NK-92 (cell line): ENCODE measurements around the gene ACTL8.

Experiments used
- DNase-seq: peaks from one replicate; lab custom pipeline; 2025; ENCODE audit not compliant: unreplicated experiment; lab: John Stamatoyannopoulos, UW

ACTL8 gene

DNA sequence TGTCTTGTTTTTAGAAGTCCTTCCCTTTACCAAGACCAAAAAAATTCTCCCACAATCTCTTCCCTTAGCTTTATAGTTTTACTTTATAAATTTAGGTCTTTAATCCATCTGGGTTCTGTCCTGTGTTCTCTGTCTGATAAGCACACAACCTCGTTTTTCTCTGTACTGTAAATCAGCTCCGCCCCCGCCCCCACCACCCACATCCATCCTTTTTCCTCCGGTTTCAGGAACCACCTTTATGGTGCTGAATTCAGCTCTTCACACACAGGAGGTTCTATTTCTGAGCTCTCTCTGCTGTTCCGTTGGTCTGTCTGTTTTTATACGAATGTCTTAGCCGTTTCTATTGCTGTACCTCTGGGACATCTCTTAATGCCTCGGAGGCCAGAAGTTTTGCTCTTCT lies 44.5 kb downstream of the ACTL8 start:
- no peak for DNase-seq

DNA sequence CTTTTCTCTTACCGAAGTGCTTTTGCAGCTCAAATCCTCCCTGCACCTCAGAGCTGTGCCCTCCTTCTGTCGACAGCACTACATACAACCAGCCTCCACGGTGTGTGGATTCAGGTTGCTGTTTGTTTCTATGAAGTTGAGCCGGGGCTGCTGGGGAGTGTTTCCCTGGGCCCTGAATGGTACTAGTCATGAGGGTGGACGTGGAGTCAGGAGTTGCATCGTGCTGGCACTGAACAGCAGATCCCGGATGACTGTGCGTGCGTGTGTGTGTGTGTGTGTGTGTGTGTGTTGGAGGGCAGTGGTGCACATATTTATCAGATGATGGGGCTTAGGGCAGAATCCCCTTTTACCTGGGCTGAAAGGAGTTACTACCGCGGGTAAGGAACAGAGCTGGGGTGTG lies 47.0 kb downstream of the ACTL8 start:
- DNase-seq, result no peak

DNA sequence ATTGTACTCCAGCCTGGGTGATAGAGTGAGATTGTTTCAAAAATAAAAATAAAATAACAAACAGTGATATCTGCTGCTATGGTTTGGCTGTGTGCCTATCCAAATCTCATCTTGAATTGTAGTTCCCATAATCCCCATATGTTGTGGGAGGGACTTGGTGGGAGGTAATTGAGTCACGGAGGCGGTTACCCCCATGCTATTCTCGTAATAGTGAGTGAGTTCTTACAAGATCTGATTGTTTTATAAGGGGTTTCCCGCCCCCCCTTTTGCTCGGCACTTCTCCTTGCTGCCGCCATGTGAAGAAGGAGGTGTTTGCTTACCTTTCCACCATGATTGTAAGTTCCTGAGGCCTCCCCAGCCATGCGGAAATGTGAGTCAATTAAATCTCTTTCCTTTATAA lies 47.8 kb downstream of the ACTL8 start:
- no peak for DNase-seq

DNA sequence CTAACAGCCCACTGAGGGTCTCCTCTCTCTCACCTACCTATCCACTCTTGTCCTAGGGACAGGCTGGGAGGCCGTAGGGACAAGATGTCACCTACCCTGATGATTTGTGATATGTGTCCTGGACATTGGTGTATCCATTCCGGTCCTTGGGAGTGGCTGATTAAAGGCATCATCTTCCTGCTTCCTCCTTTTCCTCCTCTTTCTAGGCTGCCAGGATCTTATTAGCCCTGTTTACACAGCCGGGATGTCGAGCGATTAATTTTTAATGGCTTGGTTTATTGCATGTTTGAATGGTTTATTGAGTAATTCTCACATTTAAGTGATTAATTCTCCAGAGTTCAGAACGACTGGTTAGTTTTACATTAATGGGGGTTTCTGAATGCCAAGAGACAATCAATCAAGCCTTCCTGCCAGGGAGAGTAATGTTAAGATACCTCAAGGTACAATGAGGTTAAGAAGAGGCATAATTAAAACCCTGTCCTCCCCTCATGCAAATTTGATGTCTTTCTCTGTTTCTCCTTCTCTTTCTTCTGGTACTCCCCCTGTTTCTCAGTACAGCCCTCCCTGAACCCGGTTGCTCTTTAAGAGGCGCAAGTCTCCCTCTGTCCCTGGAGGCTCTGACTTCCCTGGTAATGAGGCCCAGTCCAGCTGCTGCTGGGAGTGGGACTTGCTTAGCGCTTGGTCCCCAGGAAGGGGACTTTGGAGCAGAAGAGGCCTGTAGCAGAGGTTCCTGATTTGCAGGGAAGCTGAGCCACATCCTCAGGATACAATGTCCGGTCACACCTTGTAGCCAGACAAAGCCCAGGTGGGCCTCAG lies 50.9 kb downstream of the ACTL8 start:
- no peak for DNase-seq

DNA sequence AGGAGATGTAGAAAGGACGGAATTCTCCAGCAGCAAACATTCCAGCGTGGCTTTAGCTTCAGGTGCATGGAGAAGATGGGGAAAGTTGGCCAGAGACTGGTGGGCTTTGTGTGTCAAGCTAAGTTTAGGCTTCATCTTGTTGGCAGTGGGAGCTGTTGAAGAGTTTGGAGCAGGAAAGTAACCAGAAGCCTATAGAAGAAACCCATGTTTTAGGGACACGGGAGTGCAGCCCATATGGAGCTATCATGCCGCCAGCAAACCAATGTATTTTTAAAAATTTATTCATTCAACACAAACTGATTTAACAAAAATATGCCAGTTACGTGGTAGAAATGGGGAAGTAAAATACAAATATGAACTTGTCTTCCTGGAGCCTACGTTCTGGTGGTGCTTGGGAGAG lies 53.7 kb downstream of the ACTL8 start:
- no peak for DNase-seq

DNA sequence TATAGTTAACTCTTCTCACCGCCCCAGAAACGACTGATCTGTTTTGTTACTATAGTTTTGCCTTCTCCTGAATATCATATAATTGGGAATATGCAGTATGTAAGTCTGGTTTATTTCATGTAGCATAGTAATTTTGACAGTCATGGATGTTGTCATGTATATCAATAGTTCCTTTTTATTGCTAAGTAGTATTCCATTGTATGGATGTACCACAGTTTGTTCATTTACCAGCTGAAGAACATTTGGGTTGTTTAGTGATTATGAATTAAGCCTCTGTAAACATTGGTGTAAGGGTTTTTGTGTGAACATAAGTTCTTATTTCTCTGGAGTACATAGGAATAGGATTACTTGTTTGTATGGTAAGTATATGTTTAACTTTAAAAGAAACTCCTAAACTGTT lies 55.5 kb downstream of the ACTL8 start:
- DNase-seq, result no peak

DNA sequence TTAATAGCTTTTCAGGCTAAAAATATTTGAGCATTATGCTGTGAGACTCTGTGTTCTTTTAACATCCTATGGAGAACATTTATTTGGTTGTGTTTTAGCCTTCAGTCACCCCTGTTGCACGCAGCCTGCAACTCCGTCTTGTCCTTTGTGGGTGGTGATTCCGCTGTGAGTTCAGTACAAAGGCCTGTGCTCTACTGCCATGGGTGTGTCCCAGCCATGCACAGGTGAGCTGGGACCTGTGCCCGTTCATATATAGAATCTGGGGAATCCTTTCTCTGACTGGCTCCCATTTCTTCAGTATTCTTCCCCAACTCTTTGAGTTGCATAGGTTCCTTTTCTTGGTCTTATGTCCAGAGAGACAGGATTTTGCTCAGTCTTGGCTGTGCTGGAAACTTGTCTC lies 61.4 kb downstream of the ACTL8 start:
- DNase-seq, result no peak

DNA sequence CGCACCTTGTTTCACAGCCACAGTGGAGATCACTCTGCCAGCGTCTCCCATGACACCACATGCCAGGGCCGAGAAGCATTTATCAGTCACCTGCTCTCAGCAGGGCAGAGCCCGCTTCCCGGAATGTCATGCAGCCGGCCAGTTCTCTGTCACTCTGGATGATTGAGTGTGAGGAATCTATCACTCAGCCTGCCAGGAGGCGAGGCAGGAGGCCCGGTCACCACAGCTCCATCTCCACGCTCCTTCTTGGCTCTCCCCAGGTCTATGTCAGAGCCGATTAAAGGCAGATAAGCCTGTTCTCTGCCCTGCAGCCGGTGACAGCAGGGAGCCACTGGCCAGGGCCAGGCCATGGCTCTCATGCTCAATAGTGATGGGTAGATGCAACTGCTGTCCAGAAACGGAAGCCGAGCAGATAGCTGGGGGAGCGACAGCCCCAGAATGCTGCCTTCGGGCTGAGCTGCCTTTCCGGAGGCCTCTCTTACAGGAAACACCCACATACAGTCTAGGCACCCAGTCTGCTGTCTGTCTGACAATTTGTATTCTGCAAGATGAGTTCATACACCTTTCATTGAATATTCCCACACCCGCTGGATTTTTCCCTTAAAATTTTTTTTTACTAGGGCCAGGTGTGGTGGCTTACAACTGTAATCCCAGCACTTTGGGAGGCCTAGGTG lies 64.1 kb downstream of the ACTL8 start:
- no peak for DNase-seq

DNA sequence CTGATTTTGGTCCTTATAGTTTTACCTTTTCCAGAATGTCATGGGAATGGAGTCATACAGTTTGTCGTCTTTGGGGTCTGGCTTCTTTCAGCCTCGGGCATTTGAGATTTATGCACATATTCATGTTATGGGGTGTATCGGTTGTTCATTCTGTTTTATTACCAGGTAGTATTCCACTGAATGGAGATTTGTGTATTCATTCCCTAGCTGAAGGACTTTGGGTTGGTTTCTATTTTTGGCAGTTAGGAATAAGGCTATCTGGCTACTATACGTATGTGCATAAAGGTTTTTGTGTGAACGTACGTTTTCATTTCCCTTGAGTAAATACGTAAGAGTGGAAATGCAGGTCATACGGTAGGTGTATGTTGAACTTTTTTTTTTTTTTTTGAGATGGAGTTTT lies 65.1 kb downstream of the ACTL8 start:
- DNase-seq, result no peak

DNA sequence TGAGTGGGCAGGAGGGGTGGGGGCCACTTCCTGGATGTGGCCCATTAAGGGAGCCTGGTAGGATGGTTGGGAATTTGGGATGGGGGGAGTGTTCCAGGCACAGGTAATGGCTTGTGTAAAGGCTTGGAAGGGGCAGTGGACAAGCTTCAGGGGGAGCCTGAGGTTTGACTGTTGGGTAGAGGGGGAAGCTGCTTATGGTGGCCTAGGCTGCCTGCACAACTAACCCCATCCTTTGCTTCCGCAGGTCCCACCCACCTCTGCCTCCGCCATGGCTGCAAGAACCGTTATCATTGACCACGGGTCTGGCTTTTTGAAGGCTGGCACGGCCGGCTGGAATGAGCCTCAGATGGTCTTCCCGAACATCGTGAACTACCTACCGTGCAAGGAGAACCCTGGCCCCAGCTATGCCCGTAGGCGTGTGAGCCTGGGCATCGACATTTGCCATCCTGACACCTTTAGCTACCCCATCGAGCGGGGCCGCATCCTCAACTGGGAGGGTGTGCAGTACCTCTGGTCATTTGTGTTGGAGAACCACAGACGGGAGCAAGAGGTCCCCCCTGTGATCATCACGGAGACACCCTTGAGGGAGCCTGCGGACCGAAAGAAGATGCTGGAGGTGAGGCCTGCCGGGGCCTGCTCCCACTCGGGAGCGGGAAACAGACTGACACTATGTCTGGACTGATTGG lies 67.8 kb downstream of the ACTL8 start:
- DNase-seq, result no peak

DNA sequence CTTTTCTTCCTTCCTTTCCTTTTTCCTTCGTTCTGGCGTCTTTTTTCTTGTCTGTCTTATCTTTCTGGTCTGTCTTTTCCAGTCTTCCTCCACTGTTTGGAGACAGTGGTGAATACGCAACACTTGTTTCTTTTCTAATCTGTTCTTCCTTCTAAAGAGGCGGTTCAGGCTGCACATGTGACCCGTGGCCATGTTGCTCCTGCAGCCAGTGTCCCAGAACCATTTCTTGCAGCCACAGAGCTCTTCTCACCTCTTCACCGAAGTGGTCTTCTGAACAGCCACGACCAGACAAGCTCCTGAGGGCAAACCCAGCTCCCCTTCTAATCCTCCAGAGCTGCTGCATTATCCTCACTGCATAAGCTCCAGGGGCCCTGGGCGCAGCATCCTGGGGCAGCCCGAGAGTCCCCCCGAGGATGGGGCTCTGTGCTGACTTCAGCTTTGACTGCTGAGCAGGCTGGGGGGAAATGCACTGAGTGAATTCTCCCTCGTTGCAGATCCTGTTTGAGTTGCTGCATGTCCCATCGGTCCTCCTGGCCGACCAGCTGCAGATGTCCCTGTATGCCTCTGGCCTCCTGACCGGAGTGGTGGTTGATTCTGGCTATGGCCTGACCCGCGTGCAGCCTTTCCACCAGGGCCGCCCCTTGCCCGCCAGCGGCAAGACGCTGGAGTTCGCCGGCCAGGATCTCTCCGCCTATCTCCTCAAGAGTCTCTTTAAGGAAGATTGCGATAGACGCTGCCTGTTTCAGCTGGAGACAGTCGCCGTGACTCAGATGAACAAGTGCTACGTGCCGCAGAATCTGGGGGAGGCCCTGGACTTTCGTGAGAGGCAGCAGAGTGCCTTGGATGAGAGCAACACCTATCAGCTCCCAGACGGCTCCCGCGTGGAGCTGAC lies 70.4 kb downstream of the ACTL8 start:
- DNase-seq, result no peak

DNA sequence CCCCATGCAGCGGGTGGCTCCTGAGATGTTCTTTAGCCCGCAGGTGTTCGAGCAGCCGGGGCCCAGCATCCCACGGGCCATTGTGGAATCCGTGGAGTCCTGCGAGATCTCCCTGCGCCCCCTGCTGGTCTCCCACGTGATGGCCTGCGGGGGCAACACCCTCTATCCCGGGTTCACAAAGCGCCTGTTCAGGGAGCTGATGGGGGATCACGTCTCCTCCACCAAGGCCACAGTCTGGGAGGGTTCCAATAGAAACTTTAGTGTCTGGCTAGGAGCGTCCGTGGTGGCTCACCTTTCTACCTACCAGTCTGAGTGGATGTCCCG lies 71.0 kb downstream of the ACTL8 start:
- DNase-seq, result no peak

DNA sequence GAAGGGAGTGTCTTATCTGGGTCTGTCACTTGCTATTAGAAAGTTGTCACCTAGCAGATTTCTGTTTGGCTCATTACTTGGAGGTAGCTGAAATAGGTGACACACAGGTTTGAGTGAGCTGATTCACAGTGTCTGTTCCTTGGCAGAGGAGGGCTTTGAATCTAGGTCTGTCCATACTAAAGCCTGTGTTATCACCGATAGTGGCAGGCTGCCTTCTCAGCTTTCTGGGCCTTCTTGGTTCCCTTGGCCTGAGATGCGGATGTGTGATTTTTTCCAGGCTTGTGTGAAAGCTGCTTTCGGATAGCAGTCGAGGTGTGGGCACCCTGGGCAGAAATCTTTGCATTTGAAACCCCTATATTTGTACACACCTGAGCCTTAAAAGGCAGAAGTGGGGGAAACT lies 73.9 kb downstream of the ACTL8 start:
- DNase-seq, result no peak

DNA sequence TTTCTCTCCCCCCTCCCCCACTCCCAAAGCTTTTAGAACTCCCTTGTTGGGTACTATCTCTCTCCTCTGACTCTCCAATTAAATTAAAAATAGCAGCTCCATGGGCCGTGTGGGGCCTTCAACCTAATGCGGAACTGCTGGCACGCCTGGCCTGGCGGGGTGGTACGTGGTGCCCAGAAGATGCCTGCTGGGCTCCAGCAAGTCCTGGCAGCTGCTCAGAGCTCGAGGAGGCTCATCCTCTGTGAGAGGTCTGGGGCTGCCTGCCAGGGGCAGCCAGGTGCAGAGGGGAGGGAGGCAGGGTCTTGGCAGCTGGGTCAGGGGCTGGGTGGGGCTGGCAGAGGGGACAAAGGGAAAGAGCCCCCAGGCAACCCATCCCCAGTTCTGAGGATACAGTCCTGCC lies 74.4 kb downstream of the ACTL8 start:
- no peak for DNase-seq

DNA sequence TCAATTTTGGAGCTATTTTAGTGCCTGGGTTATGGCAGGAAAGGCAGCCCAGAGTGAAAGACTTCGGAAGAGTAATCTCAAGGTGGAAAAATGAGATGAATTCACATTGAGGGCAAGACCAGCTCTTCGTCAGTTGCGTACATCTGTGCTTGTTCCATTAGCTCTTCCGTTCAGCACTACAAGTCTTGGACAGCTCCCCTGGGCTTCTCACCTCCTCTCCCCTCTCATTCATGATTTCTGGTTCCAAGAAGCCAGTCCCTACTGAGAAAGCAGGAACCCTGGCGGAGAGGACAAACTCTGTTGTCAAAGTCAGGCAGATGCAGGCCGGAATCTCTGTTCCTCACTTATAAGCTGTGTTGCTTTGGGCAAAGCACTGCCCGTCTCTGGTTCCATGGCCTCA lies 76.5 kb downstream of the ACTL8 start:
- no peak for DNase-seq

DNA sequence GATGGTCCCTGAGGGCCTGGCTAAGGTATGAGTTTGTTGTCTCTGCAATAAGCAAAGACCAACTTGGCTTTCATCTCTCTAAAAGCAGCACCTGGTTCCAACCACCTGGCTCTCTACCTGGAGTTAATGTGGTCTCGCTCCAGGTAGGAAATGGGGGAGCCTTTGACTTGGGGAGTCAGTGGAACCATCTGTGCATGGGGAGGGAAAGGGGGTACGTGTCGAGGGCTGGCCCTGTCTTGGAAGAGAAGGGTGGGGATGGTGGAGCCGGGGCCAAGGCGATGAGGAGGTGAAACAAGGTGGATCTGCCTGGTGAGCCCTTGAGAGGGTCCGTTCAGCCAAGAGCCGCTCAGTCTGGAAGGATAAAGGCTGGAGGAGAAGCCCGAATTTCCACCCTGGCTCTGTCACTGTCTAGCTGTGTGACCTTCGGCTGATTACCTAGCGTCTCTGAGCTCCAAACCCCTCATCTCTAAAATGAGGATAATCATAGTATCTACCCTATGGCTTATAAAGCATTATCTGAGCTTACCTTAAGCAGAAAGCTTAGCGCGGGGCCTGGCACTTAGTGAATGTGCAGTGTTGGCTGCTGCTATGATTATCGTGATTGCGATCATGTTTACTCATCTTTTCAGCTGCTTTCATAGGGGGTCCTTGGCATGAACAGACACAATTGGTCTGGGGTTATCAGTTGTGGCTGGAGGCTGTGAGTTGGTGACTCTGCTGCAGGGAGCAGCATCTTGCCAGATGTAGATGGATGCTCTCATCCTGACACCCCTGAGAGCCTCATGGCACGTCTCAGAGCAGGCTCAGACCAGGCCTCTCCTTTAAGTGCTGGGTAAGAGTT lies 78.7 kb downstream of the ACTL8 start:
- DNase-seq, result no peak

DNA sequence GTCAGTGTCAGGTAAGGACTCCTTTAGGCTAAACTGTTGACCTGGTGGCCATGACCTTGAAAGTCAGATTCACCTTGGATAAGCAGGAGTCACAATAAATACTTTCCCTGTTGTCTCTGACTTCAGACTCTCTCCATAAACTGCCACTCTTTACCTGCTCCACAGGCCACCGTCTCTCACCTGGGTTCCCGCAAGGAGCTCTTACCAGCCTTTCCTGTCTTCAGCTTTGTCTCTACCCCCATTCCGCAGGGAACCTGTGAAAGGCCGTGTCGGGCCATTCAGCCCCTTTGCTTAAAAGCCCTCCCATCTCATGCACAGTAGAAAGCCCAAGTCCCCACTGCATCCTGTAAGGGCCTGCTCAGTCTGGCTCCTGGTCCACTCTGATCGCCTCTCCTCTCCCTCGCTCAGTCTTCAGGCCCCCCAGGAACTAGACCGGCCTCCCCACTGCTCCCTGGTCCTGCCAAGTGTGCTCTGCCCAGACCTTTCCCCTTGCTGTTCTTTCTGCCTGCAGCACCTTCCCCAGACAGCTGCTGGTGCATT lies 79.5 kb downstream of the ACTL8 start:
- no peak for DNase-seq

DNA sequence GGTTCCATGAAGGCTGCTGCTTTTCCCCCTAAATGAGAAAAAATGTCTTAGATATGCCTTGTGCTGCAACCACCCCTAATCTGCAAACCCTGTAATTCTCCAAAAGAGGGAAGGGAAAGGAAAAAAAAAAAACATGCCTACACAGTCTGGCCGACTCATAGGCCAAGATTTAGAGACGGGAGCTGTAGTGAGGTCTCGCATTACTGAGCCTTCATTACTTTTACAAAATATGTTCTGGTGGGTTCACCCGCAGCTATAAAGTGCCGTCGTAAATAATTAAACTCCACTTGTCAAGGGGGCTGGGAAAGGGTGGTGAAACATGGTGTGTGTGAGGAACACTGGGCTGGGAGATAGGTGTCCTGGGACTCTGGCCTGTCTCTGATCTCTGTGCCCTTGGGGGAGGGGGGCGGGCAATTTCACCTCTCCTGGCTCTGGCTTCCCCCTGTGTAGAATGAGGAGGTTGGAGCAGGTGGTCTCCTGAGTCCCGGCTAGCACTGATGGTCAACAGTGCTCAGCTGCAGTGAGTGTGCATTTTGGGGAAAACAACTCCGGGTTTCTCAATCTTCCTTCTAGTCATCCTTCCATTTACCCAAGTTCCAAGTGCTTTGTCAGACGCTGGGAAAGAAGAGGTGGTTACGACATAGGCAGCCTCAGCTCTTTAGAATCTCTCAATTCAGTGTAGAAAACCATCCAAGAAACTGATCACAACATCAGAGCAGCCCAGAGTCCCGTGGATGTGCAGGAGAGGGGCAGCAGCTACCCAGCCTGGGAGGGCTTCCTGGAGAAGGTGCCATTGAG lies 82.3 kb downstream of the ACTL8 start:
- no peak for DNase-seq

DNA sequence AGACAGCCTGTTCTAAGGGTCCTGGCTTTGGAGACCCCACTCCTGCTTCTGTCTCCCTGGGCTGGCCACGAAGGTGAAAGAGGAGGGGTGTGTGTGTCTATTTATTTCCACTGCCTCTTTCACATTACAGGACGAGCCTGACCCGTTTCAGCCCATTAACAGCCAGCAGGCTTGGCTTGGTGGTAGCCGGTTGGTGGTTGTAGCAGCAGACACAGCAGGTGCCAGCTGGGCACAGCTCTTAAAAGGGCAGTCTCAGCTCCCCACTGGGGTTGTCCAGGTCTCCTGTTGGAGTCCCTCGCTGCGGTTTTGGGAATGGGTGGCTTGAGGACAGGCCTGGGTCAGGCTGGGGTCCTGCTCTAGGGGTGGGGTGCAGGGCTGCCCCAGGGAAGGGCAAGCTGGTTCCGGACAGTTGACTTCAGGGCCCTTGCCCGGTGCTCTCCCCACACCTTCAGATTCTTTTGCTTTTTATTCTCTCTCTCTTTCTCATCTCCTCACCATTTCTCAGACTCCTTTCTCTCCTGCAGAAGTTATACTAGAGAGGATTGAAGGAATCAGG lies 84.6 kb downstream of the ACTL8 start:
- DNase-seq, result no peak
